Measurements from ENCODE around the gene CDC73. TPM values are rescaled to one million over a fixed set of nuclear protein-coding genes. Genes with fewer than 3 reads are reported as not detected.

CDC73 gene
- total and polyA plus RNA-seq, 2 of the 13 experiments (the other 11 are each of a cell fraction or from before 2014, with no cell fraction given), result 20.2 to 26.3 TPM

DNA sequence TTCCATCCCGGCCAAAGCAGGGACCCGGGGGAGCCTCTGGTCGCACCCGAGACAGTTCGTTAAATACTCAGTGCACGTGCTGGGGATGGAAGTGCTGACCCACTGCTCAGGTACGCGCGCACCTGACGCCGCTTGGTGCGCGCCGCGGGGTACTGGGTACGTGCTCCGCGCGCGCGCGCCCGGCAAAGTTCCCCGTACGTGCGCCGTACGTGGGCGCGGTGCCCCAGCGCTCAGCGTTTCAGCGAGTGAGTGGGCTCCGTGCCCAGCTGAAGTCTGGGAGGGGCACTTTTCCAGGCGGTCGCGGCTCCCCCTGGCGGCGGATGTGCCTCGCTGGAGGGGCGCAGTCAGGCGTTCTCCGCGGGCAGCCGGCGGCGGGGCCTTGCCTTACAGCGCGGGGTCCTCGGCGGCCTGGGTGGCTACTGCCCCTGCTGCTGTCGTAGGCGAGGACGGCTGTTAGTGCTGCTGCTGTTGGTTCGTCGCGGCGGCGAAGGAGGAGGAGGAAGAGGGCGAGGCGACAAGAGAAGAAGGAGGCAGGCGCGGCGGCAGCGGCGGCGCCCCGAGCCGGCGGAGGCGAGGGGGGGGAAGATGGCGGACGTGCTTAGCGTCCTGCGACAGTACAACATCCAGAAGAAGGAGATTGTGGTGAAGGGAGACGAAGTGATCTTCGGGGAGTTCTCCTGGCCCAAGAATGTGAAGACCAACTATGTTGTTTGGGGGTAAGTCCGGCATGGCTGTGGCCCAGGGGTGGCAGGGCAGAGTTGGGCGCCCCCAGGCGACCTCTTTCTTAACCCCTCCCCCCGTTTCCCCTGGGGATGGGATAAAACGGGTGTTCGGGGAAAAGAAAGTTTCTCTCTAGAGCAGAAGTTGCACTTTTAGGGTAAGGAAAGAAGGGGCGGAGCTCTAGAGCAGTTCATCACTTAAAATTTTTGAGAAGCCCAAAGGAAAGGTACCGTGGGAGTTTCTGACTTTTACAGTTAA lies at the start of gene CDC73 (continued):
- TF ChIP-seq, protein P1, sequence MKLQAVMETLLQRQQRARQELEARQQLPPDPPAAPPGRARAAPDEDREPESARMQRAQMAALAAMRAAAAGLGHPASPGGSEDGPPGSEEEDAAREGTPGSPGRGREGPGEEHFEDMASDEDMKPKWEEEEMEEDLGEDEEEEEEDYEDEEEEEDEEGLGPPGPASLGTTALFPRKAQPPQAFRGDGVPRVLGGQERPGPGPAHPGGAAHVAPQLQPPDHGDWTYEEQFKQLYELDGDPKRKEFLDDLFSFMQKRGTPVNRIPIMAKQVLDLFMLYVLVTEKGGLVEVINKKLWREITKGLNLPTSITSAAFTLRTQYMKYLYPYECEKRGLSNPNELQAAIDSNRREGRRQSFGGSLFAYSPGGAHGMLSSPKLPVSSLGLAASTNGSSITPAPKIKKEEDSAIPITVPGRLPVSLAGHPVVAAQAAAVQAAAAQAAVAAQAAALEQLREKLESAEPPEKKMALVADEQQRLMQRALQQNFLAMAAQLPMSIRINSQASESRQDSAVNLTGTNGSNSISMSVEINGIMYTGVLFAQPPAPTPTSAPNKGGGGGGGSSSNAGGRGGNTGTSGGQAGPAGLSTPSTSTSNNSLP (IDR thresholded peaks at IDR 0.05; ENCODE audit: low read depth, low read length), result peak; percentile 49; the same call in 1 of the 2 replicates
- TF ChIP-seq, protein P2, sequence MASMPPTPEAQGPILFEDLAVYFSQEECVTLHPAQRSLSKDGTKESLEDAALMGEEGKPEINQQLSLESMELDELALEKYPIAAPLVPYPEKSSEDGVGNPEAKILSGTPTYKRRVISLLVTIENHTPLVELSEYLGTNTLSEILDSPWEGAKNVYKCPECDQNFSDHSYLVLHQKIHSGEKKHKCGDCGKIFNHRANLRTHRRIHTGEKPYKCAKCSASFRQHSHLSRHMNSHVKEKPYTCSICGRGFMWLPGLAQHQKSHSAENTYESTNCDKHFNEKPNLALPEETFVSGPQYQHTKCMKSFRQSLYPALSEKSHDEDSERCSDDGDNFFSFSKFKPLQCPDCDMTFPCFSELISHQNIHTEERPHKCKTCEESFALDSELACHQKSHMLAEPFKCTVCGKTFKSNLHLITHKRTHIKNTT (CRISPR knock-in tag; IDR thresholded peaks at IDR 0.05), result no peak
- TF ChIP-seq, protein P3, sequence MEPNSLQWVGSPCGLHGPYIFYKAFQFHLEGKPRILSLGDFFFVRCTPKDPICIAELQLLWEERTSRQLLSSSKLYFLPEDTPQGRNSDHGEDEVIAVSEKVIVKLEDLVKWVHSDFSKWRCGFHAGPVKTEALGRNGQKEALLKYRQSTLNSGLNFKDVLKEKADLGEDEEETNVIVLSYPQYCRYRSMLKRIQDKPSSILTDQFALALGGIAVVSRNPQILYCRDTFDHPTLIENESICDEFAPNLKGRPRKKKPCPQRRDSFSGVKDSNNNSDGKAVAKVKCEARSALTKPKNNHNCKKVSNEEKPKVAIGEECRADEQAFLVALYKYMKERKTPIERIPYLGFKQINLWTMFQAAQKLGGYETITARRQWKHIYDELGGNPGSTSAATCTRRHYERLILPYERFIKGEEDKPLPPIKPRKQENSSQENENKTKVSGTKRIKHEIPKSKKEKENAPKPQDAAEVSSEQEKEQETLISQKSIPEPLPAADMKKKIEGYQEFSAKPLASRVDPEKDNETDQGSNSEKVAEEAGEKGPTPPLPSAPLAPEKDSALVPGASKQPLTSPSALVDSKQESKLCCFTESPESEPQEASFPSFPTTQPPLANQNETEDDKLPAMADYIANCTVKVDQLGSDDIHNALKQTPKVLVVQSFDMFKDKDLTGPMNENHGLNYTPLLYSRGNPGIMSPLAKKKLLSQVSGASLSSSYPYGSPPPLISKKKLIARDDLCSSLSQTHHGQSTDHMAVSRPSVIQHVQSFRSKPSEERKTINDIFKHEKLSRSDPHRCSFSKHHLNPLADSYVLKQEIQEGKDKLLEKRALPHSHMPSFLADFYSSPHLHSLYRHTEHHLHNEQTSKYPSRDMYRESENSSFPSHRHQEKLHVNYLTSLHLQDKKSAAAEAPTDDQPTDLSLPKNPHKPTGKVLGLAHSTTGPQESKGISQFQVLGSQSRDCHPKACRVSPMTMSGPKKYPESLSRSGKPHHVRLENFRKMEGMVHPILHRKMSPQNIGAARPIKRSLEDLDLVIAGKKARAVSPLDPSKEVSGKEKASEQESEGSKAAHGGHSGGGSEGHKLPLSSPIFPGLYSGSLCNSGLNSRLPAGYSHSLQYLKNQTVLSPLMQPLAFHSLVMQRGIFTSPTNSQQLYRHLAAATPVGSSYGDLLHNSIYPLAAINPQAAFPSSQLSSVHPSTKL (CRISPR knock-in tag; IDR thresholded peaks at IDR 0.05), result peak; percentile 88
- TF ChIP-seq, protein P4, sequence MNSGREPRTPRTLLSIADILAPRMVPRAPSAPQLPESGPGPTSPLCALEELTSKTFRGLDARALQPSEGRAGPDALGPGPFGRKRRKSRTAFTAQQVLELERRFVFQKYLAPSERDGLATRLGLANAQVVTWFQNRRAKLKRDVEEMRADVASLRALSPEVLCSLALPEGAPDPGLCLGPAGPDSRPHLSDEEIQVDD (CRISPR knock-in tag; IDR thresholded peaks at IDR 0.05; ENCODE audit: borderline replicate concordance), result 0 out of 2 replicates have a peak, but pooled peaks have one; percentile 39
- TF ChIP-seq SMAD3 (CRISPR knock-in tag; IDR thresholded peaks at IDR 0.05) (peak; percentile 82), RFX1 (IDR thresholded peaks at IDR 0.05) (no peak), ZNF607 (CRISPR knock-in tag; IDR thresholded peaks at IDR 0.05; ENCODE audit: borderline replicate concordance) (peak; percentile 92), ZEB1 (IDR thresholded peaks at IDR 0.05; ENCODE audit: insufficient replicate concordance, low read depth) (peak; percentile 41), TAF15 (IDR thresholded peaks at IDR 0.05; ENCODE audit: low read depth, low read length, poor library complexity, severe bottlenecking) (peak; percentile 71), ZNF12 (CRISPR knock-in tag; IDR thresholded peaks at IDR 0.05) (peak; percentile 69; the same call in 1 of the 2 replicates), SALL1 (CRISPR knock-in tag; IDR thresholded peaks at IDR 0.05) (peak; percentile 98), MTF2 (CRISPR knock-in tag; IDR thresholded peaks at IDR 0.05; ENCODE audit: borderline replicate concordance) (peak; percentile 97), PHF8 (CRISPR knock-in tag; IDR thresholded peaks at IDR 0.05) (peak; percentile 82), TSC22D2 (CRISPR knock-in tag; IDR thresholded peaks at IDR 0.05; ENCODE audit: borderline replicate concordance) (peak; percentile 61; the same call in 1 of the 2 replicates), TCF12 (IDR thresholded peaks at IDR 0.05) (no peak), TCF12 (CRISPR knock-in tag; IDR thresholded peaks at IDR 0.05) (peak; percentile 79; the same call in 1 of the 2 replicates), ZNF296 (CRISPR knock-in tag; conservative IDR thresholded peaks at IDR 0.05) (no peak), HNRNPL (IDR thresholded peaks at IDR 0.05; ENCODE audit: low read depth, low read length) (peak; percentile 98)
- TF ChIP-seq, protein P5, sequence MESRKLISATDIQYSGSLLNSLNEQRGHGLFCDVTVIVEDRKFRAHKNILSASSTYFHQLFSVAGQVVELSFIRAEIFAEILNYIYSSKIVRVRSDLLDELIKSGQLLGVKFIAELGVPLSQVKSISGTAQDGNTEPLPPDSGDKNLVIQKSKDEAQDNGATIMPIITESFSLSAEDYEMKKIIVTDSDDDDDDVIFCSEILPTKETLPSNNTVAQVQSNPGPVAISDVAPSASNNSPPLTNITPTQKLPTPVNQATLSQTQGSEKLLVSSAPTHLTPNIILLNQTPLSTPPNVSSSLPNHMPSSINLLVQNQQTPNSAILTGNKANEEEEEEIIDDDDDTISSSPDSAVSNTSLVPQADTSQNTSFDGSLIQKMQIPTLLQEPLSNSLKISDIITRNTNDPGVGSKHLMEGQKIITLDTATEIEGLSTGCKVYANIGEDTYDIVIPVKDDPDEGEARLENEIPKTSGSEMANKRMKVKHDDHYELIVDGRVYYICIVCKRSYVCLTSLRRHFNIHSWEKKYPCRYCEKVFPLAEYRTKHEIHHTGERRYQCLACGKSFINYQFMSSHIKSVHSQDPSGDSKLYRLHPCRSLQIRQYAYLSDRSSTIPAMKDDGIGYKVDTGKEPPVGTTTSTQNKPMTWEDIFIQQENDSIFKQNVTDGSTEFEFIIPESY (CRISPR knock-in tag; IDR thresholded peaks at IDR 0.05), result peak; percentile 72

Measured in HepG2 (cell line).